ENCODE results near the gene ETFB. TPM values are rescaled to one million over a fixed set of nuclear protein-coding genes. Genes with fewer than 3 reads are reported as not detected.

Gene ETFB
- total RNA-seq, 2 donors from 2014 or later: 147 to 198 TPM

- intact Hi-C loops (cut with DNase I, micrococcal nuclease): no loop called here
- ATAC-seq (no peak), DNase-seq (no peak)
Observed at GRCh38 chr19:51356159-51356801, 9.9 kb downstream of the ETFB start.

GRCh38 chr19:51354742-51355148 lies 11.4 kb downstream of the ETFB start:
- intact Hi-C loops (cut with DNase I, micrococcal nuclease): no loop called here
- DNase-seq: no peak

GRCh38 chr19:51354103-51354741 lies 12.0 kb downstream of the ETFB start:
- intact Hi-C loops (cut with DNase I, micrococcal nuclease): no loop called here
- no peak for DNase-seq

More at GRCh38 chr19:51354742-51355148, 11.4 kb downstream of the ETFB start:
- ATAC-seq: no peak

GRCh38 chr19:51352783-51353360 lies 13.3 kb downstream of the ETFB start:
- ATAC-seq (no peak), DNase-seq (no peak)
- intact Hi-C loops (cut with DNase I, micrococcal nuclease): no loop called here

More at GRCh38 chr19:51354103-51354741, 12.0 kb downstream of the ETFB start:
- ATAC-seq: no peak

GRCh38 chr19:51351266-51351990 lies 14.8 kb downstream of the ETFB start:
- DNase-seq: no peak
- ATAC-seq: no peak
- intact Hi-C loops (cut with DNase I, micrococcal nuclease): no loop called here

- DNase-seq (no peak), ATAC-seq (peak; percentile 31)
- intact Hi-C loops (cut with DNase I, micrococcal nuclease): no loop called here
Observed at GRCh38 chr19:51347209-51347928, 18.8 kb downstream of the ETFB start.

- intact Hi-C loops (cut with DNase I, micrococcal nuclease): no loop called here
- ATAC-seq (no peak), DNase-seq (no peak)
Observed at GRCh38 chr19:51346742-51347141, 19.4 kb downstream of the ETFB start.

GRCh38 chr19:51345076-51345620 lies 21.0 kb downstream of the ETFB start:
- ATAC-seq (no peak), DNase-seq (no peak)
- intact Hi-C loops (cut with DNase I, micrococcal nuclease): no loop called here

- intact Hi-C loops (cut with DNase I, micrococcal nuclease): no loop called here
- ATAC-seq (no peak), DNase-seq (no peak)
Observed at GRCh38 chr19:51342631-51343569, 23.3 kb downstream of the ETFB start.

GRCh38 chr19:51341976-51342580 lies 24.1 kb downstream of the ETFB start, which contains the start of gene VSIG10L:
Gene VSIG10L (minus strand): TSS chr19:51342139. CDS start chr19:51342124, 15 bp downstream.
- DNase-seq: no peak
- no peak for ATAC-seq
- intact Hi-C loops (cut with DNase I, micrococcal nuclease): no loop called here

- ATAC-seq (no peak), DNase-seq (no peak)
- intact Hi-C loops (cut with DNase I, micrococcal nuclease): no loop called here
Observed at GRCh38 chr19:51341066-51341465, 25.1 kb downstream of the ETFB start.

GRCh38 chr19:51339687-51340656 lies 26.2 kb downstream of the ETFB start:
- peak; percentile 94 for ATAC-seq
- peak; percentile 99 to 100 for DNase-seq
- intact Hi-C loops (cut with DNase I, micrococcal nuclease): loop anchor here in 1 of 2 donors (5.0 kb wide), 1 partner anchor 107 kb away; no protein-coding TSS in a partner anchor

- peak; percentile 1 for ATAC-seq
Observed at GRCh38 chr19:51339313-51339686, 26.9 kb downstream of the ETFB start.

GRCh38 chr19:51338563-51339312 lies 27.4 kb downstream of the ETFB start:
- DNase-seq (peak; percentile 85 to 94), ATAC-seq (peak; percentile 75)
- intact Hi-C loops (cut with DNase I, micrococcal nuclease): loop anchor here in 1 of 2 donors (5.0 kb wide), 1 partner anchor 109 kb away; no protein-coding TSS in a partner anchor

More at GRCh38 chr19:51339313-51339686, 26.9 kb downstream of the ETFB start:
- DNase-seq: no peak
- intact Hi-C loops (cut with DNase I, micrococcal nuclease): loop anchor here in 1 of 2 donors (5.0 kb wide), 1 partner anchor 108 kb away; no protein-coding TSS in a partner anchor
